ENCODE results near the gene TCEAL4. TPM values are rescaled to one million over a fixed set of nuclear protein-coding genes. Genes with fewer than 3 reads are reported as not detected.
A peak's percentile ranks its signal among the peaks of the same experiment; 100 is the strongest.

Gene TCEAL4
- total and polyA plus RNA-seq, 4 donors = 40.8 to 224 (median 163) TPM

DNA sequence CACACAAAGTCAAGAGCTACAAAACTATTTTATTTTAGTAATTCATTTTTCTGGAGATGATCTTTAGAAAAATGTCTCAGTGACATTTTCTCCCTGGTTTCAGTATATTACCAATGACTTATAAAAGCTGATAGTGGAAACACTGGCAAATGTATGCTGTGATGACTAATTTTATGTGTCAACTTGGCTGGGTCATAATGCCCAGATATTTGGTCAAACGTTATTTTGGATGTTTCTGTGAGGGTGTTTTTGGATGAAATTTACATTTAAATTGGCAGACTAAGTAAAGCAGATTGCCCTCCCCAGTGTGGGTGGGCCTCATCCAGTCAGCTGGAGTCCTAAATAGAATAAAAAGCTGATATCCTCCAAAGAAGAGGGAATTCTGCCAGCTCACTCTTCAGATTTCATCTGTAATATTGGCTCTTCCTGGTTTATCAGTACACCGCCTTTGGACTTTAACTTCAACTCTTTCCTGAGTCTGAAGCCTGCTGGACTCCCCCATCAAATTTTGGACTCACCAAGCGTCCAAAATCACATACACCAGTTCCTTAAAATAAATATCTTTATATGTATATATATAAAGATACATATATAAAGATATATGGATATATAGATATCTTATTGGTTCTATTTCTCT lies 34.8 kb upstream of the TCEAL4 start:
- Histone ChIP-seq H3K27me3 (ENCODE audit: control insufficient read depth, insufficient read depth, low read length) (peaks cover 6% of the 10 kb centered on the region), H3K4me3 (ENCODE audit: low read depth, low read length) (no peak overlapping the region), H3K27ac (ENCODE audit: low read depth, low read length) (no peak overlapping the region), H3K9me3 (ENCODE audit: control insufficient read depth, insufficient read depth, low read length) (peaks cover 6% of the 10 kb centered on the region), H3K4me1 (ENCODE audit: control insufficient read depth, insufficient read depth, low read length) (no peaks in the 10 kb centered on the region), H3K36me3 (ENCODE audit: control insufficient read depth, insufficient read depth, low read length) (no peaks in the 10 kb centered on the region)
- no peak for DNase-seq (ENCODE audit: low read depth in 4 of 6, low spot score in 6 of 6)
- 14% methylated on average over 1 of the region's 3 CpGs for WGBS (ENCODE audit: insufficient coverage)

DNA sequence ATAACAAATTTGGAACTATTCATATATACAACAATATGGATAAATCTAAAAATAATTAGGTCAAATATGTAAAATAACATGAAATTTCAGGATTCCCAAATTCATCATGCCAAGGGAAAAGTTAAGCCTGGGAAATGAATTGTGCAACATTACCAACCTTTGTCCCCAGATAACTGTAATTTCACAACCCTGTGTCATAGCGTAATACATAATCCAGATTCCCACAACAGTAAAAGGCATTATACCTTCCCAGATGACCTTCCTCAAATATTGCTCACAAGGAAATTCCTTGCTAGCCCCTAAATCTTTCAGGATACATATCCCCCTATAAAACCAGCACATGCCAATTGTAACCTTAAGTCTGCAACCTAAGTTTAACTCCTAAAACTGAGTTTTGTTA lies 33.1 kb upstream of the TCEAL4 start:
- H3K9me3 ChIP-seq (ENCODE audit: control insufficient read depth, insufficient read depth, low read length) = peaks cover 2% of the 10 kb centered on the region
- peaks cover 6% of the 10 kb centered on the region for H3K27me3 ChIP-seq (ENCODE audit: control insufficient read depth, insufficient read depth, low read length)
- no peak overlapping the region for H3K4me3 ChIP-seq (ENCODE audit: low read depth, low read length)
- no peak for DNase-seq (ENCODE audit: low read depth in 4 of 6, low spot score in 6 of 6)
- WGBS (ENCODE audit: insufficient coverage) = 100% methylated on average over 1 of the region's 1 CpG
- H3K4me1 ChIP-seq (ENCODE audit: control insufficient read depth, insufficient read depth, low read length) = no peaks in the 10 kb centered on the region
- no peaks in the 10 kb centered on the region for H3K36me3 ChIP-seq (ENCODE audit: control insufficient read depth, insufficient read depth, low read length)
- no peak overlapping the region for H3K27ac ChIP-seq (ENCODE audit: low read depth, low read length)

DNA sequence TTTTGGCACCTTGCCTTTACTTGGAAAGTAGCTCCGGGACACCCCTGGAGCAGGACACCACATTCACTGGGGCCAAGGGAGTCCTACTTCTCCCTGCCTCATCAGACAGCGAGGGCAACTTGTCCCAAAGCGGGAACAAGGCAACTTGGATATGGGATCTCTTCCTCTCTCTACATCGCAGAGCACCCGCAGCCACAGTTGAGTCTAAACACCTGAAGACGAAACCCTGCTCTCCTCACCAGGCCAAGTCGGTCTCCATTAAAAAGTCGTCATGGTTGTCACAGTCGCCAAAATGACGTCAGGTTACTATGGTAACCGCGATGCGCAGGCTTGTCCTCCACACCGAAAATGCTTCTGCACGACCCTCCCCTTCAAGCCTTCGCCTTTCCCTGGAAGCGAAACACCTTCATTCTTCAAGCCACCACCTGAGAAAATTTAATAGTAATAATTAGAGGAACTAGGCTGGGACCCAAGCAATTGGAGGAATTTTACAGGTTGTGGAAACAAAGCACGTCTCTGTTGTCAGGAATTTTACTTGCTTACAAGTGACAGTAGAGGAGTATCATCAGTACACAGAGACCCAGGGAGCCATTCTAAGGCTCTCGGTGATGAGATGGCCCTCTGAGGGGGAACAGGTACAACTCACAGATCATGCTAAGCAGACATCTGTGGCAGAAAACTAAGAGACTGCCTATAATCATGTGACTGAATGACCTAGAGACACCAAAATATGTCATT lies 30.5 kb upstream of the TCEAL4 start:
- Histone ChIP-seq H3K4me1 (ENCODE audit: control insufficient read depth, insufficient read depth, low read length) (no peaks in the 10 kb centered on the region), H3K36me3 (ENCODE audit: control insufficient read depth, insufficient read depth, low read length) (no peaks in the 10 kb centered on the region), H3K27ac (ENCODE audit: low read depth, low read length) (peak overlapping the region; percentile 37), H3K27me3 (ENCODE audit: control insufficient read depth, insufficient read depth, low read length) (peaks cover 14% of the 10 kb centered on the region), H3K9me3 (ENCODE audit: control insufficient read depth, insufficient read depth, low read length) (no peaks in the 10 kb centered on the region), H3K4me3 (ENCODE audit: low read depth, low read length) (peak overlapping the region; percentile 57)
- DNase-seq (ENCODE audit: low read depth in 4 of 6, low spot score in 6 of 6) = peak; percentile 71 to 97 (median 80)
- 20% methylated on average over 15 of the region's 19 CpGs for WGBS (ENCODE audit: insufficient coverage)

DNA sequence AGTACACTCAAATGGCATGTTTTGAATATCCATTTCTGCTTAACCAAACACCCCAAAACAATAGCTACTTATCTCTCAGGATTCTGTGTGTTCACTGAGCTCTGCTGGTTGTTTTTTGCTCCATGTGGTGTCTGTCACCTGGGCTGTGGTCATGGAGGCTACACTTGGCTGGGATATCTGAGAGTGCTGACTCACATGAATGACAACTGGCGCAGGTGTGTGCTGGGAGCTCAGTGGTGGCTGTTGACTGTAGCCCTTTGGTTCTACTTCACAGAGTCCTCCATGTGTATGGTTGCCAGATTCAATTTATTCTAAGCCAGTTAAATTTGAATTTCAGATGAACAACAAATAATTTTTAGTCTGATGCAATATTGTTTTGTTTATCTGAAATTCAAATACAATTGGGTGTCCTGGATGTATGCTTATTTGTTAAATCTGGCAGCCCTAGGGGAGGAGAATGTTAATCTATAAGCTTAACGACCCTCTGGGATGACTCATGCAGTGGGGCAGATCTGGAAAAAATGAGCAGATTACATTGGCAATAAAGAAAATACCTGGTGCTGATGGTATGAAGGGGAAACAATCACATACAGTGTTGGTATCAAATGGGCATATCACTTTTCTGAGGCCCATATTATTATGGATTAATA lies 28.2 kb upstream of the TCEAL4 start:
- no peak overlapping the region for H3K4me3 ChIP-seq (ENCODE audit: low read depth, low read length)

DNA sequence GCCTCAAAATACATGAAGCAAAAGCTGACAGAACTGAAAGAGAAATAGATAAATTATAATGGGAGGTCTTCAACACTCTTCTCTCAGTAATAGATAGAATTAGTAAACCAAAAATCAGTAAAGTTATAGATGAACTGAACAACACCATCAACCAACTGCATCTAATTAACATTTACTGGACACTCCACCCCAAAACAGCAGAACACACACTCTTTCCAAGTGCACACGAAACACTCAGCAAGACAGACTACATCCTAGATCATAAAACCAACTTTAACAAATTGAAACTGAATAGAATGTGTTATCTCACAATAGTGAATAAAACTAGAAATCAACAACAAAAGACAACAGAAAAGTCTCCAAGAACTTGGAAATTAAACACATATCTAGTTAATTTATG lies 25.1 kb upstream of the TCEAL4 start:
- no peaks in the 10 kb centered on the region for H3K9me3 ChIP-seq (ENCODE audit: control insufficient read depth, insufficient read depth, low read length)
- H3K36me3 ChIP-seq (ENCODE audit: control insufficient read depth, insufficient read depth, low read length) = no peaks in the 10 kb centered on the region
- peaks cover 15% of the 10 kb centered on the region for H3K27me3 ChIP-seq (ENCODE audit: control insufficient read depth, insufficient read depth, low read length)
- H3K4me1 ChIP-seq (ENCODE audit: control insufficient read depth, insufficient read depth, low read length) = no peaks in the 10 kb centered on the region
- WGBS (ENCODE audit: insufficient coverage) = no CpG with 5 or more reads among the region's 1 CpG
- no peak overlapping the region for H3K4me3 ChIP-seq (ENCODE audit: low read depth, low read length)
- H3K27ac ChIP-seq (ENCODE audit: low read depth, low read length) = no peak overlapping the region
- DNase-seq (ENCODE audit: low read depth in 4 of 6, low spot score in 6 of 6) = no peak

More for the DNA sequence above, 28.2 kb upstream of the TCEAL4 start:
- DNase-seq (ENCODE audit: low read depth in 4 of 6, low spot score in 6 of 6) = no peak
- Histone ChIP-seq H3K27me3 (ENCODE audit: control insufficient read depth, insufficient read depth, low read length) (peaks cover 14% of the 10 kb centered on the region), H3K4me1 (ENCODE audit: control insufficient read depth, insufficient read depth, low read length) (no peaks in the 10 kb centered on the region), H3K27ac (ENCODE audit: low read depth, low read length) (no peak overlapping the region), H3K36me3 (ENCODE audit: control insufficient read depth, insufficient read depth, low read length) (no peaks in the 10 kb centered on the region), H3K9me3 (ENCODE audit: control insufficient read depth, insufficient read depth, low read length) (no peaks in the 10 kb centered on the region)
- WGBS (ENCODE audit: insufficient coverage) = 0% methylated on average over 1 of the region's 2 CpGs

DNA sequence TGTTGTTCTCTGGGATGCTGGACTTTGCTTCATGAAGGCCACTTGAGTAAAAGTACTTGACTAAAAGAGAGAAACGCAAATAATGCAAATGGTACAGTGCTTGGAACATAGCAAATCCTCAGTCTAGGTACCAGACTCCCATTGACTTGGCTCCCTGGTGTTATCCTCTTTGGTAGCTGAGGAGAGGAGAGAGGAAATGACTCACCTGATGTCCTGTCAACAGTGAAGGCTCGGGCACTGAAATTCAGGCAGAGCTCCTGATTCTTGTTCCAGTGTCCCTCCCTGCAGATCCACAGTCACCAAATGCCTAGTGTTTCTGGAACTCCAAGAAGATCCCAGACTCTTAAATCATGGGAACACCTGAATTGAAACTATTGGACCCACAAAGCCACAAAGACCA lies 22.5 kb upstream of the TCEAL4 start:
- Histone ChIP-seq H3K27me3 (ENCODE audit: control insufficient read depth, insufficient read depth, low read length) (peaks cover 12% of the 10 kb centered on the region), H3K36me3 (ENCODE audit: control insufficient read depth, insufficient read depth, low read length) (no peaks in the 10 kb centered on the region), H3K9me3 (ENCODE audit: control insufficient read depth, insufficient read depth, low read length) (no peaks in the 10 kb centered on the region), H3K4me1 (ENCODE audit: control insufficient read depth, insufficient read depth, low read length) (no peaks in the 10 kb centered on the region), H3K27ac (ENCODE audit: low read depth, low read length) (no peak overlapping the region), H3K4me3 (ENCODE audit: low read depth, low read length) (no peak overlapping the region)
- no peak for DNase-seq (ENCODE audit: low read depth in 4 of 6, low spot score in 6 of 6)
- WGBS (ENCODE audit: insufficient coverage) = 64% methylated on average over 2 of the region's 2 CpGs

DNA sequence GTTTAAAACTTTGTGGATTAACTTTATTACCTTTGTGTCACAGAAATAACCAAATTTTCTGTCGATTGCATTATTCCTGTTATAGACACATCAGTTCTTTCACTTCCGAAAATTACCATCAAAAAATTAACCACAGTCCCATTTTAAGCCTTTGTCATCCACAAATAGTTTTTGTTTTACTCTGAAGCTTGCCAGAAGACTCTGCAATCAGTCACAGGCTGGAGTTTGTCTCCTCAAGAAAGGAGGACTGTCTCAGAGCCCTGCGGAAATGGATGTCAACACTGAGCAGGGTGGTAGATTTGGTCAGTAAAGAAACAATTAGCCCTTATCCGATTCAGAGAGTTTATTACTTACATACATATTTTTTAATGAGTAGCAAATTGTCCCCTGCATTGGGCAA lies 20.1 kb upstream of the TCEAL4 start:
- H3K36me3 ChIP-seq (ENCODE audit: control insufficient read depth, insufficient read depth, low read length) = no peaks in the 10 kb centered on the region
- no peak overlapping the region for H3K27ac ChIP-seq (ENCODE audit: low read depth, low read length)
- H3K9me3 ChIP-seq (ENCODE audit: control insufficient read depth, insufficient read depth, low read length) = no peaks in the 10 kb centered on the region
- no peaks in the 10 kb centered on the region for H3K4me1 ChIP-seq (ENCODE audit: control insufficient read depth, insufficient read depth, low read length)
- WGBS (ENCODE audit: insufficient coverage) = 75% methylated on average over 2 of the region's 4 CpGs
- no peak for DNase-seq (ENCODE audit: low read depth in 4 of 6, low spot score in 6 of 6)
- peaks cover 7% of the 10 kb centered on the region for H3K27me3 ChIP-seq (ENCODE audit: control insufficient read depth, insufficient read depth, low read length)
- no peak overlapping the region for H3K4me3 ChIP-seq (ENCODE audit: low read depth, low read length)

DNA sequence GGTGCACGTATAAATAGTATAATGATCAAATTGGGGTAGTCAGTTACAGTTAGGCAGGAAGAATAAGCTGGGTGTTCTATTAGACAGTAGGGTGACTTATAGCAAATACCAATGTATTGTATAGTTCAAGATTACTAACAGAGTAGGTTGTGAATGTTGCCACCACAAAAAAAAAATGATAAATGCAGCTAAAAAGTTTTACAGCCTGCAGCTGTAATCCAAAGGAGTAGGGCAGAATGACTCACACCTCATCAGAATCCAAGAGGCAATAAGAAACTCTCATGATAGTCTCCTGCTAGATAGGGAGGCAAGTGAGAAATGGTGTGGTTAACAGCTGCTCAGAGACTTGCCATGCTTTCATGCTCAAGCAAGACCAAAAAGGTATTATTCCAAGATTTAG lies 19.6 kb upstream of the TCEAL4 start:
- H3K4me1 ChIP-seq (ENCODE audit: control insufficient read depth, insufficient read depth, low read length) = no peaks in the 10 kb centered on the region
- no peaks in the 10 kb centered on the region for H3K9me3 ChIP-seq (ENCODE audit: control insufficient read depth, insufficient read depth, low read length)
- peaks cover 7% of the 10 kb centered on the region for H3K27me3 ChIP-seq (ENCODE audit: control insufficient read depth, insufficient read depth, low read length)
- DNase-seq (ENCODE audit: low read depth in 4 of 6, low spot score in 6 of 6) = no peak
- H3K27ac ChIP-seq (ENCODE audit: low read depth, low read length) = no peak overlapping the region
- no CpG with 5 or more reads among the region's 1 CpG for WGBS (ENCODE audit: insufficient coverage)
- H3K4me3 ChIP-seq (ENCODE audit: low read depth, low read length) = no peak overlapping the region
- H3K36me3 ChIP-seq (ENCODE audit: control insufficient read depth, insufficient read depth, low read length) = no peaks in the 10 kb centered on the region

DNA sequence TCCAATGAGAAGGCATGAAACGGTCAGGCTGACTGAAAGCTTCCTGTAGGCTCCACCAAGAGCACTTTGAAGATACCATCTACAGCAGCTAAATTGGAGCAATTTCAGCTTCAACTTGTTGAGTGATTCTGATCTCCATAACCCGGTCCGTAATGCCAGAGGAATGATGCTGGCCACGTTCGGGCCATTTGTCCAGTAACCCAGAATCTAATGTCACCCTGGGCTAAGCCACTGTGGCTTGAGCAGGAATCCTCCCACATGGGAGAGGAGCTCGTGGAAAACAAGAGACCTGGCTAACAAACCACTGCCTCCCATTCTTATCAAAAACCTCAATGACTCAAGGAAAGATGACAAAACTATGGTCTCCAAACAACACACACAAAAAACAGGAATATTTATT lies 14.2 kb upstream of the TCEAL4 start:
- no peak for DNase-seq (ENCODE audit: low read depth in 4 of 6, low spot score in 6 of 6)
- WGBS (ENCODE audit: insufficient coverage) = 88% methylated on average over 5 of the region's 6 CpGs
- H3K27me3 ChIP-seq (ENCODE audit: control insufficient read depth, insufficient read depth, low read length) = peaks cover 2% of the 10 kb centered on the region
- no peaks in the 10 kb centered on the region for H3K4me1 ChIP-seq (ENCODE audit: control insufficient read depth, insufficient read depth, low read length)
- H3K4me3 ChIP-seq (ENCODE audit: low read depth, low read length) = no peak overlapping the region
- no peaks in the 10 kb centered on the region for H3K36me3 ChIP-seq (ENCODE audit: control insufficient read depth, insufficient read depth, low read length)
- H3K27ac ChIP-seq (ENCODE audit: low read depth, low read length) = no peak overlapping the region
- H3K9me3 ChIP-seq (ENCODE audit: control insufficient read depth, insufficient read depth, low read length) = no peaks in the 10 kb centered on the region
